ENCODE results near the gene ACOX2. TPM values are rescaled to one million over a fixed set of nuclear protein-coding genes. Genes with fewer than 3 reads are reported as not detected.

ACOX2 gene
- total RNA-seq, 1 experiment from 2014 or later, result 10.8 TPM

- Histone ChIP-seq H3K4me3 (ENCODE audit: low read length) (no peak overlapping the region), H3K9me3 (ENCODE audit: low read length) (no peaks in the 10 kb centered on the region), H3K9ac (ENCODE audit: low read length) (no peak overlapping the region), H3F3A (ENCODE audit: low read length, unreplicated experiment) (no peaks in the 10 kb centered on the region), H3K9me2 (replicated peaks; ENCODE audit: low read length) (no peaks in the 10 kb centered on the region), H3K27me3 (ENCODE audit: low read length) (no peaks in the 10 kb centered on the region), H4K20me1 (ENCODE audit: low read length) (peaks cover 7% of the 10 kb centered on the region; the same call in 1 of the 2 replicates), H3K79me2 (ENCODE audit: low read length) (peaks cover 82% of the 10 kb centered on the region), H3K4me1 (ENCODE audit: insufficient read depth, low read length) (peaks cover 35% of the 10 kb centered on the region), H3K4me2 (ENCODE audit: low read length) (no peak overlapping the region), H2AFZ (ENCODE audit: low read length) (no peak overlapping the region), H3K27ac (ENCODE audit: low read length) (no peak overlapping the region), H3K36me3 (ENCODE audit: low read depth, low read length) (peaks cover 6% of the 10 kb centered on the region)
- CTCF ChIA-PET, result interaction anchor here (0.7 kb wide), 1 partner anchor 32 kb away, joined by 4 read pairs; no protein-coding TSS in a partner anchor
- intact Hi-C loops (cut with micrococcal nuclease), result no loop called here
- DNase-seq, result no peak
- POLR2A ChIA-PET (ENCODE audit: unreplicated experiment), result no interaction called here
- no peak for ATAC-seq
- no TSS peak for BruUV-seq (replicated peaks)
- TF ChIP-seq CTCF (conservative IDR thresholded peaks at IDR 0.05; ENCODE audit: low read depth, low read length) (no peak), EZH2phosphoT487 (IDR thresholded peaks at IDR 0.05; ENCODE audit: borderline replicate concordance, low read length) (no peak), EZH2 (IDR thresholded peaks at IDR 0.05; ENCODE audit: low read length, unreplicated experiment) (no peak)
Observed at GRCh38 chr3:58496206-58496857, 40.7 kb downstream of the ACOX2 start.

- Histone ChIP-seq H4K20me1 (ENCODE audit: low read length) (peaks cover 7% of the 10 kb centered on the region; the same call in 1 of the 2 replicates), H3K4me2 (ENCODE audit: low read length) (peak overlapping the region; percentile 22; the same call in 1 of the 2 replicates), H3F3A (ENCODE audit: low read length, unreplicated experiment) (no peaks in the 10 kb centered on the region), H3K9me3 (ENCODE audit: low read length) (no peaks in the 10 kb centered on the region), H3K27ac (ENCODE audit: low read length) (no peak overlapping the region), H3K4me3 (ENCODE audit: low read length) (no peak overlapping the region), H3K9me2 (replicated peaks; ENCODE audit: low read length) (no peaks in the 10 kb centered on the region), H2AFZ (ENCODE audit: low read length) (no peak overlapping the region), H3K9ac (ENCODE audit: low read length) (no peak overlapping the region), H3K79me2 (ENCODE audit: low read length) (peaks cover 73% of the 10 kb centered on the region), H3K27me3 (ENCODE audit: low read length) (no peaks in the 10 kb centered on the region), H3K4me1 (ENCODE audit: insufficient read depth, low read length) (peaks cover 39% of the 10 kb centered on the region), H3K36me3 (ENCODE audit: low read depth, low read length) (no peaks in the 10 kb centered on the region; the same call in 1 of the 2 replicates)
- intact Hi-C loops (cut with micrococcal nuclease), result no loop called here
- ATAC-seq, result no peak
- ChIA-PET POLR2A (ENCODE audit: unreplicated experiment) (no interaction called here), CTCF (interaction anchor here (0.6 kb wide), 1 partner anchor 65 kb away, joined by 4 read pairs; no protein-coding TSS in a partner anchor)
- DNase-seq, result no peak
- TF ChIP-seq CTCF (conservative IDR thresholded peaks at IDR 0.05; ENCODE audit: low read depth, low read length) (no peak), EZH2phosphoT487 (IDR thresholded peaks at IDR 0.05; ENCODE audit: borderline replicate concordance, low read length) (no peak), EZH2 (IDR thresholded peaks at IDR 0.05; ENCODE audit: low read length, unreplicated experiment) (no peak)
- no TSS peak for BruUV-seq (replicated peaks)
Observed at GRCh38 chr3:58495101-58495500, 41.9 kb downstream of the ACOX2 start.

- Histone ChIP-seq H3K79me2 (ENCODE audit: low read length) (peaks cover 66% of the 10 kb centered on the region), H3K9me2 (replicated peaks; ENCODE audit: low read length) (no peaks in the 10 kb centered on the region), H3K36me3 (ENCODE audit: low read depth, low read length) (no peaks in the 10 kb centered on the region), H2AFZ (ENCODE audit: low read length) (no peak overlapping the region), H3K27me3 (ENCODE audit: low read length) (no peaks in the 10 kb centered on the region), H3K4me3 (ENCODE audit: low read length) (peak overlapping the region; percentile 91; the same call in 1 of the 2 replicates), H3K27ac (ENCODE audit: low read length) (no peak overlapping the region), H3F3A (ENCODE audit: low read length, unreplicated experiment) (no peaks in the 10 kb centered on the region), H3K9ac (ENCODE audit: low read length) (no peak overlapping the region), H3K4me1 (ENCODE audit: insufficient read depth, low read length) (peaks cover 39% of the 10 kb centered on the region), H4K20me1 (ENCODE audit: low read length) (peaks cover 7% of the 10 kb centered on the region; the same call in 1 of the 2 replicates), H3K9me3 (ENCODE audit: low read length) (no peaks in the 10 kb centered on the region), H3K4me2 (ENCODE audit: low read length) (peak overlapping the region; percentile 93)
- no TSS peak for BruUV-seq (replicated peaks)
- no peak for TF ChIP-seq CTCF (conservative IDR thresholded peaks at IDR 0.05; ENCODE audit: low read depth, low read length)
- no peak for TF ChIP-seq EZH2phosphoT487 (IDR thresholded peaks at IDR 0.05; ENCODE audit: borderline replicate concordance, low read length)
- TF ChIP-seq EZH2 (IDR thresholded peaks at IDR 0.05; ENCODE audit: low read length, unreplicated experiment), result no peak
- ATAC-seq, result no peak
- intact Hi-C loops (cut with micrococcal nuclease), result no loop called here
- CTCF ChIA-PET, result no interaction called here
- DNase-seq, result no peak
- POLR2A ChIA-PET (ENCODE audit: unreplicated experiment), result no interaction called here
Observed at GRCh38 chr3:58494107-58494506, 42.9 kb downstream of the ACOX2 start.
